IMR-90 (cell line): Measurements from ENCODE around the gene SNRPB. TPM values are rescaled to one million over a fixed set of nuclear protein-coding genes. Genes with fewer than 3 reads are reported as not detected.

Experiments
- ATAC-seq: fragments of 200-7000 bp; cut with Tn5 transposase; 2 replicates; pipeline ENCODE4 v1.9.1; 2020; ENCODE audit warnings: low read depth, mild to moderate bottlenecking, moderate library complexity
- BruUV-seq: library from RNA; stranded (reverse); fragments of 400-500 nt; replicated peaks from 2 replicates; lab custom pipeline; 2021; lab: Mats Ljungman, UMichigan
- CTCF ChIA-PET: fragments of 300-600 bp; formaldehyde crosslinking; extraction: SDS; loops from one replicate; lab custom pipeline; 2021; ENCODE audit warnings: antibody characterized with exemption; lab: Yijun Ruan, JAX
- POLR2A ChIA-PET: fragments of 300-600 bp; sonication (Branson Sonifier 250); formaldehyde crosslinking; loops from one replicate; lab custom pipeline; 2022; ENCODE audit warnings: antibody characterized with exemption; ENCODE audit not compliant: unreplicated experiment; lab: Charles Lee
- DNase-seq: peaks from one replicate; pipeline ENCODE4 v3.0.0; 2013
- H2AFZ ChIP-seq: replicated peaks from 2 replicates; pipeline ENCODE3; 2013; ENCODE audit warnings: low read length, mild to moderate bottlenecking; ENCODE audit not compliant: poor library complexity
- H2AK5ac ChIP-seq: 2 replicates; pipeline ENCODE4 v1.6.1; 2013; ENCODE audit warnings: low read depth, low read length, inconsistent platforms
- H2AK9ac ChIP-seq: replicated peaks from 2 replicates; pipeline ENCODE3; 2013; ENCODE audit warnings: mild to moderate bottlenecking, low read depth, low read length, moderate library complexity; ENCODE audit not compliant: poor library complexity
- H2BK120ac ChIP-seq: 2 replicates; pipeline ENCODE4 v1.6.1; 2013; ENCODE audit warnings: low read depth, low read length, inconsistent platforms
- H2BK15ac ChIP-seq: 3 replicates; pipeline ENCODE4 v1.6.1; 2013; ENCODE audit warnings: low read depth, low read length, inconsistent platforms
- H2BK20ac ChIP-seq: 2 replicates; pipeline ENCODE4 v1.6.1; 2013; ENCODE audit warnings: low read depth, mild to moderate bottlenecking, inconsistent platforms, low read length, moderate library complexity
- H2BK5ac ChIP-seq: 2 replicates; pipeline ENCODE4 v1.6.1; 2013; ENCODE audit warnings: mild to moderate bottlenecking, low read depth, low read length, inconsistent platforms; ENCODE audit not compliant: poor library complexity, severe bottlenecking
- H3K14ac ChIP-seq: replicated peaks from 2 replicates; pipeline ENCODE4 v1.6.1; 2013; ENCODE audit warnings: low read depth, low read length, inconsistent platforms
- H3K18ac ChIP-seq: 2 replicates; pipeline ENCODE4 v1.6.1; 2013; ENCODE audit warnings: low read depth, low read length, control low read depth
- H3K23ac ChIP-seq: 2 replicates; pipeline ENCODE4 v1.6.1; 2013; ENCODE audit warnings: low read depth, low read length, inconsistent platforms
- H3K27ac ChIP-seq: 2 replicates; pipeline ENCODE4 v1.5.1; 2013; ENCODE audit warnings: mild to moderate bottlenecking, control low read depth, low read length; ENCODE audit not compliant: insufficient read depth
- H3K27me3 ChIP-seq: 2 replicates; pipeline ENCODE4 v1.6.1; 2013; ENCODE audit warnings: low read length; ENCODE audit not compliant: control insufficient read depth, insufficient read depth
- H3K36me3 ChIP-seq: 2 replicates; pipeline ENCODE4 v1.6.1; 2013; ENCODE audit warnings: low read length, mixed read lengths; ENCODE audit not compliant: control insufficient read depth, insufficient read depth
- H3K4ac ChIP-seq: 2 replicates; pipeline ENCODE4 v1.6.1; 2013; ENCODE audit warnings: low read depth, low read length, inconsistent platforms
- H3K4me1 ChIP-seq: 2 replicates; pipeline ENCODE4 v1.6.1; 2013; ENCODE audit warnings: low read length, mixed read lengths; ENCODE audit not compliant: control insufficient read depth, insufficient read depth
- H3K4me2 ChIP-seq: 2 replicates; pipeline ENCODE4 v1.6.1; 2013; ENCODE audit warnings: low read depth, mild to moderate bottlenecking, control low read depth, low read length, moderate library complexity
- H3K4me3 ChIP-seq: 2 replicates; pipeline ENCODE4 v1.5.1; 2013; ENCODE audit warnings: low read depth, mild to moderate bottlenecking, control low read depth, low read length, moderate library complexity; ENCODE audit not compliant: insufficient read depth
- H3K56ac ChIP-seq: 2 replicates; pipeline ENCODE4 v1.6.1; 2013; ENCODE audit warnings: low read length, inconsistent platforms; ENCODE audit not compliant: insufficient read depth; ENCODE audit errors: extremely low read depth
- H3K79me1 ChIP-seq, 2 experiments: 2 replicates each; pipeline ENCODE4 v1.6.1; 2013; ENCODE audit warnings: low read length in 2 of 2, inconsistent platforms in 1 of 2, low read depth in 1 of 2
- H3K9ac ChIP-seq: 2 replicates; pipeline ENCODE4 v1.6.1; 2013; ENCODE audit warnings: low read depth, low read length, control low read depth
- H3K9me1 ChIP-seq: 2 replicates; pipeline ENCODE4 v1.6.1; 2013; ENCODE audit warnings: low read length, inconsistent platforms; ENCODE audit not compliant: insufficient read depth
- H3K9me3 ChIP-seq: 2 replicates; pipeline ENCODE4 v1.6.1; 2013; ENCODE audit warnings: low read length; ENCODE audit not compliant: control insufficient read depth, insufficient read depth
- H4K20me1 ChIP-seq: 2 replicates; pipeline ENCODE4 v1.6.1; 2013; ENCODE audit warnings: low read length, inconsistent platforms; ENCODE audit not compliant: insufficient read depth
- H4K5ac ChIP-seq: 2 replicates; pipeline ENCODE4 v1.6.1; 2013; ENCODE audit warnings: mild to moderate bottlenecking, low read depth, low read length, control low read depth
- H4K8ac ChIP-seq, 2 experiments: 2 replicates each; pipeline ENCODE4 v1.6.1; 2013; ENCODE audit warnings: low read depth in 2 of 2, low read length in 2 of 2, control low read depth in 1 of 2, inconsistent platforms in 1 of 2
- H4K91ac ChIP-seq: 2 replicates; pipeline ENCODE4 v1.6.1; 2013; ENCODE audit warnings: low read depth, low read length, inconsistent platforms; ENCODE audit not compliant: insufficient read depth
- CHD1 ChIP-seq: IDR thresholded peaks from 2 replicates; pipeline ENCODE4 v1.6.1; 2012; ENCODE audit warnings: low read depth, low read length, improper control_type of control experiment
- RCOR1 ChIP-seq: IDR thresholded peaks from 2 replicates; pipeline ENCODE4 v1.6.1; 2012; ENCODE audit warnings: mild to moderate bottlenecking, low read length, improper control_type of control experiment; ENCODE audit not compliant: insufficient replicate concordance
- WGBS, 2 experiments: methylation state at CpG; one replicate each; pipeline versions ENCODE4 v1.1.5 to v1.1.7; 2013; ENCODE audit warnings: missing lambda C conversion rate in 2 of 2; ENCODE audit not compliant: insufficient read length in 1 of 2; ENCODE audit errors: extremely low coverage in 2 of 2; 5-methylcytosine and 5-hydroxymethylcytosine counted together
- dilution Hi-C: fragments of 300-500 bp; cut with HindIII; formaldehyde crosslinking; loops from one replicate; pipeline ENCODE4 v1.14.3; 2018; ENCODE audit warnings: low sequenced_read_pairs; ENCODE audit not compliant: unreplicated experiment
- in situ Hi-C: fragments of 300-500 bp; cut with MboI; formaldehyde crosslinking; loops from 3 replicates; pipeline ENCODE4 v1.14.3; 2019; ENCODE audit warnings: low sequenced_read_pairs, inconsistent platforms, mixed read lengths
- intact Hi-C: fragments of 100-400 bp; cut with micrococcal nuclease; formaldehyde crosslinking; loops from 2 replicates; pipeline ENCODE4 v1.10.0; 2022
- polyA plus RNA-seq, 3 experiments: library from polyadenylated mRNA; depleted of rRNA; stranded (reverse); fragments of >200 nt; gene quantifications; 2 replicates each; pipeline ENCODE4 v1.2.3, GENCODE V29; 2012; ENCODE audit warnings: low replicate concordance in 1 of 3
- total RNA-seq: library from RNA; depleted of rRNA; stranded (reverse); fragments of >200 nt; gene quantifications from 2 replicates; pipeline ENCODE4 v1.2.3, GENCODE V29; 2012

Gene SNRPB
- total and polyA plus RNA-seq, 2 of the 4 experiments (the other 2 are of a cell fraction): 103 to 214 TPM

- H3K36me3 ChIP-seq: peaks cover 60% of the 10 kb centered on the region
- in situ Hi-C loops: loop anchor here (10.0 to 25.0 kb wide), 2 partner anchors 180 to 703 kb away; no protein-coding TSS in a partner anchor
- intact Hi-C loops: no loop called here
Observed at GRCh38 chr20:2465100-2465499, 5.5 kb downstream of the SNRPB start.

More at GRCh38 chr20:2465100-2465499, 5.5 kb downstream of the SNRPB start:
- no peak overlapping the region for H4K91ac ChIP-seq
- no peak overlapping the region for H2BK20ac ChIP-seq
- ChIA-PET POLR2A (no interaction called here), CTCF (no interaction called here)
- H2AFZ ChIP-seq: no peak overlapping the region
- H3K56ac ChIP-seq: no peak overlapping the region
- H3K23ac ChIP-seq: no peak overlapping the region
- no peak overlapping the region for H3K27ac ChIP-seq
- no peak overlapping the region for H3K4me3 ChIP-seq
- no peak overlapping the region for H4K8ac ChIP-seq
- no peak overlapping the region for H4K5ac ChIP-seq
- no peak overlapping the region for H3K4ac ChIP-seq
- peaks cover 13% of the 10 kb centered on the region for H3K9me1 ChIP-seq
- ATAC-seq (no peak), DNase-seq (no peak)
- peaks cover 47% of the 10 kb centered on the region for H4K20me1 ChIP-seq
- no peak overlapping the region for H3K4me2 ChIP-seq
- H3K79me1 ChIP-seq: peaks cover 30 to 48% of the 10 kb centered on the region in 2 experiments
- no peak overlapping the region for H2AK5ac ChIP-seq
- H3K4me1 ChIP-seq: peaks cover 7% of the 10 kb centered on the region
- WGBS, 2 experiments: 100% methylated on average over 2 of the region's 6 CpGs; no CpG with 5 or more reads in 1 of the 2 experiments
- H2AK9ac ChIP-seq: no peak overlapping the region
- no peaks in the 10 kb centered on the region for H3K9me3 ChIP-seq
- BruUV-seq: no TSS peak
- dilution Hi-C loops: no loop called here
- no peaks in the 10 kb centered on the region for H3K27me3 ChIP-seq
- H3K9ac ChIP-seq: no peak overlapping the region
- no peak overlapping the region for H2BK5ac ChIP-seq
- H2BK15ac ChIP-seq: no peak overlapping the region
- no peak overlapping the region for H3K14ac ChIP-seq
- TF ChIP-seq CHD1: no peak
- no peak for TF ChIP-seq RCOR1
- no peak overlapping the region for H3K18ac ChIP-seq
- H2BK120ac ChIP-seq: no peak overlapping the region
